Liver (tissue), 3 donors: ENCODE results near the gene ARRDC5.
"Not testable (repeated sequence)": the region's sequence is repeated elsewhere in the genome, so short reads cannot be mapped to it uniquely, and the experiment has no call there.

Source experiments
- EGR1 ChIP-seq, 2 donors: IDR thresholded peaks; 2 replicates each; pipeline ENCODE4 v1.6.1; 2016 to 2018; ENCODE audit warnings: antibody characterized with exemption in 2 of 2, low read depth in 2 of 2
- HNF4A ChIP-seq, 2 donors: conservative IDR thresholded peaks; 2 replicates each; pipeline ENCODE4 v1.6.1; 2016; ENCODE audit warnings: antibody characterized with exemption in 2 of 2, mild to moderate bottlenecking in 2 of 2
- JUND ChIP-seq, 2 donors: IDR thresholded peaks; 2 replicates each; pipeline ENCODE4 v1.6.1; 2016; ENCODE audit warnings: antibody characterized with exemption in 2 of 2
- NR2F2 ChIP-seq: IDR thresholded peaks from 2 replicates; pipeline ENCODE4 v1.6.1; 2016; ENCODE audit warnings: antibody characterized with exemption
- RAD21 ChIP-seq, 2 donors: IDR thresholded peaks; 2 replicates each; pipeline ENCODE4 v1.6.1; 2016; ENCODE audit warnings: antibody characterized with exemption in 2 of 2, mild to moderate bottlenecking in 2 of 2
- TF ChIP-seq, protein P1 (sequence below): fragments of 150-350 bp; IDR thresholded peaks from 2 replicates; pipeline ENCODE4 v1.5.1; 2017; ENCODE audit warnings: improper control_type of control experiment, low read depth, low read length; ENCODE audit not compliant: missing input control
- TF ChIP-seq, protein P2 (sequence below): IDR thresholded peaks from 2 replicates; pipeline ENCODE4 v1.6.1; 2016; ENCODE audit warnings: antibody characterized with exemption, mild to moderate bottlenecking
- TF ChIP-seq, protein P3 (sequence below): IDR thresholded peaks from 2 replicates; pipeline ENCODE4 v1.6.1; 2016; ENCODE audit warnings: antibody characterized with exemption
- donor health status: healthy.
- donor health status: healthy.

- TF ChIP-seq HNF4A (conservative IDR thresholded peaks at IDR 0.05); EGR1 (IDR thresholded peaks at IDR 0.05; ENCODE audit: low read depth in 2 of 2); NR2F2; RAD21 (IDR thresholded peaks at IDR 0.05); JUND (IDR thresholded peaks at IDR 0.05): not testable (repeated sequence)
- TF ChIP-seq, protein P1, sequence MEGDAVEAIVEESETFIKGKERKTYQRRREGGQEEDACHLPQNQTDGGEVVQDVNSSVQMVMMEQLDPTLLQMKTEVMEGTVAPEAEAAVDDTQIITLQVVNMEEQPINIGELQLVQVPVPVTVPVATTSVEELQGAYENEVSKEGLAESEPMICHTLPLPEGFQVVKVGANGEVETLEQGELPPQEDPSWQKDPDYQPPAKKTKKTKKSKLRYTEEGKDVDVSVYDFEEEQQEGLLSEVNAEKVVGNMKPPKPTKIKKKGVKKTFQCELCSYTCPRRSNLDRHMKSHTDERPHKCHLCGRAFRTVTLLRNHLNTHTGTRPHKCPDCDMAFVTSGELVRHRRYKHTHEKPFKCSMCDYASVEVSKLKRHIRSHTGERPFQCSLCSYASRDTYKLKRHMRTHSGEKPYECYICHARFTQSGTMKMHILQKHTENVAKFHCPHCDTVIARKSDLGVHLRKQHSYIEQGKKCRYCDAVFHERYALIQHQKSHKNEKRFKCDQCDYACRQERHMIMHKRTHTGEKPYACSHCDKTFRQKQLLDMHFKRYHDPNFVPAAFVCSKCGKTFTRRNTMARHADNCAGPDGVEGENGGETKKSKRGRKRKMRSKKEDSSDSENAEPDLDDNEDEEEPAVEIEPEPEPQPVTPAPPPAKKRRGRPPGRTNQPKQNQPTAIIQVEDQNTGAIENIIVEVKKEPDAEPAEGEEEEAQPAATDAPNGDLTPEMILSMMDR = not testable (repeated sequence)
- TF ChIP-seq, protein P2, sequence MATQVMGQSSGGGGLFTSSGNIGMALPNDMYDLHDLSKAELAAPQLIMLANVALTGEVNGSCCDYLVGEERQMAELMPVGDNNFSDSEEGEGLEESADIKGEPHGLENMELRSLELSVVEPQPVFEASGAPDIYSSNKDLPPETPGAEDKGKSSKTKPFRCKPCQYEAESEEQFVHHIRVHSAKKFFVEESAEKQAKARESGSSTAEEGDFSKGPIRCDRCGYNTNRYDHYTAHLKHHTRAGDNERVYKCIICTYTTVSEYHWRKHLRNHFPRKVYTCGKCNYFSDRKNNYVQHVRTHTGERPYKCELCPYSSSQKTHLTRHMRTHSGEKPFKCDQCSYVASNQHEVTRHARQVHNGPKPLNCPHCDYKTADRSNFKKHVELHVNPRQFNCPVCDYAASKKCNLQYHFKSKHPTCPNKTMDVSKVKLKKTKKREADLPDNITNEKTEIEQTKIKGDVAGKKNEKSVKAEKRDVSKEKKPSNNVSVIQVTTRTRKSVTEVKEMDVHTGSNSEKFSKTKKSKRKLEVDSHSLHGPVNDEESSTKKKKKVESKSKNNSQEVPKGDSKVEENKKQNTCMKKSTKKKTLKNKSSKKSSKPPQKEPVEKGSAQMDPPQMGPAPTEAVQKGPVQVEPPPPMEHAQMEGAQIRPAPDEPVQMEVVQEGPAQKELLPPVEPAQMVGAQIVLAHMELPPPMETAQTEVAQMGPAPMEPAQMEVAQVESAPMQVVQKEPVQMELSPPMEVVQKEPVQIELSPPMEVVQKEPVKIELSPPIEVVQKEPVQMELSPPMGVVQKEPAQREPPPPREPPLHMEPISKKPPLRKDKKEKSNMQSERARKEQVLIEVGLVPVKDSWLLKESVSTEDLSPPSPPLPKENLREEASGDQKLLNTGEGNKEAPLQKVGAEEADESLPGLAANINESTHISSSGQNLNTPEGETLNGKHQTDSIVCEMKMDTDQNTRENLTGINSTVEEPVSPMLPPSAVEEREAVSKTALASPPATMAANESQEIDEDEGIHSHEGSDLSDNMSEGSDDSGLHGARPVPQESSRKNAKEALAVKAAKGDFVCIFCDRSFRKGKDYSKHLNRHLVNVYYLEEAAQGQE = not testable (repeated sequence)
- TF ChIP-seq, protein P3, sequence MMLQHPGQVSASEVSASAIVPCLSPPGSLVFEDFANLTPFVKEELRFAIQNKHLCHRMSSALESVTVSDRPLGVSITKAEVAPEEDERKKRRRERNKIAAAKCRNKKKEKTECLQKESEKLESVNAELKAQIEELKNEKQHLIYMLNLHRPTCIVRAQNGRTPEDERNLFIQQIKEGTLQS = not testable (repeated sequence)
These were observed 1.8 kb downstream of the ARRDC5 start for GRCh38 chr19:4900879-4901278.
